ENCODE results near the gene PCSK5.
"Not testable (repeated sequence)": the region's sequence is repeated elsewhere in the genome, so short reads cannot be mapped to it uniquely, and the experiment has no call there.

Gene PCSK5

GRCh38 chr9:76323490-76323889 is 433.0 kb downstream of the PCSK5 start:
- DNase-seq, result no peak

GRCh38 chr9:76324030-76324429 is 433.6 kb downstream of the PCSK5 start:
- DNase-seq, result not testable (repeated sequence)

DNA sequence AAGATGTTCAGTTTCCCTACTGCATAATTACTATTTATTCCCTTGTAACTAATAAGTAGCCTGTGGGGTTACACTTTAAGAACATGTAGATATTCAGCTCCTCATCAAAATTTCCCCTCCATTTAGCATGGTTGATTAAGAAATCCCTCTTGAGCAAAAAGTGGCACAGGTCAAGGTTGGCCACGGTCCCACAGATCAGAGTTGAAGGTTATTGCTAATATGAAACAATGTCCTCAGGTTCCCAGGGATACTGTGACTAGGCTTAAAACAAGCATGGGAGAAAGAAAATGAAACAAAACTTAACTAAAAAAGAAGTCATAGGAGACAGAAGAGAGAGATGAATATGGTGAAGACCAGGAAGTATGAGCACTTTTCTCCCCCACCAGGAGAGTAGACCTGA is 439.6 kb downstream of the PCSK5 start:
- DNase-seq, result no peak

GRCh38 chr9:76333388-76333787 is 442.9 kb downstream of the PCSK5 start:
- no peak for DNase-seq

GRCh38 chr9:76333964-76334363 is 443.5 kb downstream of the PCSK5 start:
- no peak for DNase-seq

DNA sequence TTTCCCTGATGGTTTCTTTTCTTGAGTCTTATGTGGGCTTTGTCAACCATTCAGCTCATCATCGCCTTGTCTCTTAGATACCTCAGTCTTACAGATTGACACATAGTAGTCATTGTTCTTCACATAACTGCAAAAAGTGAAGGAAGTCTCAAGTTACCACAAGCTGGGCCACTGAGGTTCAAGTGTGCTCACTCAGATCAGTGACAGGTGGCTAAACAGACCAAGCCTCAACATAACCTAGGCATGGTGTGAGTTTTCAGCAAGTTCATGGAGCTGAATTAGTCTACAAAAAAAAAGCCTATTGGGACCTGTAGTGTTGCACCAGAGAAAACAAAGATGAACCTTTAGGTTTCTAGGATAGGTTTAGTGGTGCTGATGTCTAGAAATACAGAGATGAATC is 445.6 kb downstream of the PCSK5 start:
- no peak for DNase-seq

DNA sequence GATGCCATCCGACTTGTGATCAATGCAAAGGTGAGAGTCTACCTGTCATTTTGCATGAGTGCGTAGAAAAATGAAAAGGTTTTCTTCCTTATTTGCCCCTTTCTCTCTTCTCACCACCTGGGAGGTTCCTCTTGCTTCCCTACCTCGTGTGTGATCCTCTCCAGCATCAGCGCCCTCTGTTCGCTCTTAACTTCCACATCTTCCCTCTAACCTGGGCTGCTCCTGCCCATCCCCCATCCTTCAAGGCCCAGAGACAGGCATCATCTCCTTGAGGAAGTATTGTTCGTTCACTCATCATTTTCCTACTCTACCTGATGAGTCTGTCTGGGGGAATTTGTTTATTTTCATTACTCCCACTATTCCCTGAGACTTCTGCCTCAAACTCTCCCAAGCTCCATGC is 447.9 kb downstream of the PCSK5 start:
- DNase-seq, result no peak

GRCh38 chr9:76341616-76342015 is 451.1 kb downstream of the PCSK5 start:
- DNase-seq, result no peak

DNA sequence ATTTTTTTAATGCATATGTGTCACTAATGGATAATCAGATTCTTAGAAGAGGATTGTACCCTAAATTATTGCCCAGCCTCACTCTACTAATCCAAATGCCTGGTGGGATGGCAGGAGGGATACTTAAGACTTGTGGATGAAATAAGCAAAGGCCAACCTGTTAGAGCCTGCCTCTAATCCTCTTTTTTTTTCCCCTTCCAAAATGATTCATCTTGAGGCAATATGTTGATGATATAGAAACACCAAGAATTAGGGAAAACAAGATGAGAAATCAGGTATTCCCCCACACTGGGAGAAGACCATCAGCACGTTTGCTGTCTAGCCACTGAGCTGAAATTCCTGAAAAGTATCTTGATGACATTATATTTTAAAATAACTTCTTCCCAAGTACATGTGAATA is 451.7 kb downstream of the PCSK5 start:
- no peak for DNase-seq

DNA sequence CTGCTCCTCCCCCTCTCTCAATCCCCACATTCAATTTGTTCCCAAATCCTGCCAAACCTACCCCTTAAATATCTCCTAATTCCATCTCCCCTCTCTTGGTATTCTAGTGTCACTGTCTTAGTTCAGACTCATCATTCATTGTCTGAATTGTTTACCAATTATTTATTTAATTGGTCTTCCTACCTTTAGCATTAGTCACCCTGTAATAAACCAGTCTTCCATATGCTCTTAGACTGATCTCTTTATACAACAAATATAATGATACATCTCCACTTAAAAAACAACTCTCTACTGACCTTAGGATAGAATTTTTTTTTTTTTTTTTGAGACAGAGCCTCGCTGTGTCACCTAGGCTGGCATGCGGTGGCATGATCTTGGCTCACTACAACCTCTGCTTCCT is 452.4 kb downstream of the PCSK5 start:
- no peak for DNase-seq

DNA sequence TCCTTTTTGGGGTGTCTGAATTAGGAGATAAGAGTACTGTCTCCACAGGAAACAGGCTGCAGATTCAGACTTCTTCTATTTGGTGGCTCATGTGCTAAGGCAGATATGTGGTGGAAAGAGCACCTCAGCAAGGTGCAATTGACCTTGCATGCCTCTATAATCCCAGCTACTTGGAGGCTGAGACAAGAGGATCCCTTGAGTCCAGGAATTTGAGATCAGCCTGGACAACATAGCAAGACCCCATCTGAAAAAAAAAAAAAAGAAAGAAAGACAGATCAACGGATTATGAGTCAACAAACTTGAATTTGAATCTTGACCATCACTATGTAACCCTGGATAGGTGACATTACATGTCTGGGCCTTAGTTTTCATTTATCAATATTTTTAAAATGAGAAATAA is 459.4 kb downstream of the PCSK5 start:
- no peak for DNase-seq

GRCh38 chr9:76351006-76351405 is 460.5 kb downstream of the PCSK5 start:
- DNase-seq, result no peak

- no peak for DNase-seq
Measured at GRCh38 chr9:76352026-76352620, 461.6 kb downstream of the PCSK5 start.

DNA sequence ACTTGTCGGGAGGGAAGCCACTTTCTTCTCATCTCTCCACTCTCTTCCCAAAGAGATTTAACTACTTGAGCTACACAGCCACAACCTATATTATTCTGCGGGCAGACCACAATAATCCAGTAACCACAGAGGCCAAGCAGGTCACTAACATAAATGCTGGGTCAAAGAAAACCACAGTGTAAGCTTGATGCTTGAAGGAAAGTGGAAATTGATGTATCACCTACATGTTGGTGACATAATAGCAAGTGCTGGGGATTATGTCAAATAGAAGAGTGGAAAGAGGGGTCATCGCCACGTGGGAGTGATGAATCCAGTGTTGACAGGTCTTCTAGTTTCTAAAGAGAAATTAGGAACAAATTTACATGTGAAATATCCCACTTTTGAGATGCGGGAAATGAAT is 462.8 kb downstream of the PCSK5 start:
- no peak for DNase-seq

GRCh38 chr9:76354221-76354620 is 463.7 kb downstream of the PCSK5 start:
- DNase-seq, result no peak

DNA sequence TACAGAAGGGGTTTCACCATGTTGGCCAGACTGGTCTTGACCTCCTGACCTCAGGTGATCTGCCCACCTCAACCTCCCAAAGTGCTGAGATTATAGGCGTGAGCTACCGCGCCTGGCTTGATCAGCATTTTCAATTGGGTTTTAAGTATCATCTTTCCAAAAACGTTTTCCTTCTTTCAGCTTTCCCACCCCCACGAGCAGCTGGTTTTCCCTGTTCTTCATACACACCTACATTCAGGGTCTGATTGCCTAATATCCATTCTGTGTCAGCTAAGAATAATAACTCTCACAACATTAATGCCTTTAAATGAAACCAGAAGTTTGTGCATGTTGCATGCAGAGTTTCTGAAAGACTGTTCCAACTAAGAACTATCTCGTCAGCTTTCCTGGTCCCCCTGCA is 465.4 kb downstream of the PCSK5 start:
- no peak for DNase-seq

GRCh38 chr9:76357555-76357954 is 467.1 kb downstream of the PCSK5 start:
- DNase-seq, result no peak

DNA sequence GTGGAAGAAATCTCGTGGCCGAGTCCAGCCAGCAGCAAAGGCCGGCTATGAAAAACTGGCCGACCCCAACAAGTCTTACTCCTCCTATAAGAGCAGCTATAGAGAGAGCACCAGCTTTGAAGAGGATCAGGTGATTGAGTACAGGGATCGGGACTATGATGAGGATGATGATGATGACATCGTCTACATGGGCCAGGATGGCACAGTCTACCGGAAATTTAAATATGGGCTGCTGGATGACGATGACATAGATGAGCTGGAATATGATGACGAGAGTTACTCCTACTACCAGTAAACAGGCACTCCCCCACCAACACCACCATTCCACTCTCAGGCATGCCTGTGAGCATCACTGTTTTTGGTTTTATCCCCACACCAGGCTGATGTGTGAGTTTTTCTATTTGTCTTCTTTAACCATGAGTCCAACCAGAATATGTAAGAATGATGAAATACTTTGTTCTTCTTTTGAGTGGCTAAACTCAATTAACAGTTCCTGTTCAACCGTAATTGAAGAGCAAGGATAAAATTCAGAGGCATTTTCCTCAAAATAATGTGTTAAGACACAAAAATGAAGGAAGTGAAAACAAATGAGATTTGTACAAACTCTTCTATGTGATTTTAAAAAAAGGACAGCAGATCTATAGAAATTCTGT is 468.3 kb downstream of the PCSK5 start:
- DNase-seq, result no peak

- DNase-seq, result no peak
Measured at GRCh38 chr9:76359365-76359764, 468.9 kb downstream of the PCSK5 start.

GRCh38 chr9:76359766-76360165 is 469.3 kb downstream of the PCSK5 start:
- no peak for DNase-seq

DNA sequence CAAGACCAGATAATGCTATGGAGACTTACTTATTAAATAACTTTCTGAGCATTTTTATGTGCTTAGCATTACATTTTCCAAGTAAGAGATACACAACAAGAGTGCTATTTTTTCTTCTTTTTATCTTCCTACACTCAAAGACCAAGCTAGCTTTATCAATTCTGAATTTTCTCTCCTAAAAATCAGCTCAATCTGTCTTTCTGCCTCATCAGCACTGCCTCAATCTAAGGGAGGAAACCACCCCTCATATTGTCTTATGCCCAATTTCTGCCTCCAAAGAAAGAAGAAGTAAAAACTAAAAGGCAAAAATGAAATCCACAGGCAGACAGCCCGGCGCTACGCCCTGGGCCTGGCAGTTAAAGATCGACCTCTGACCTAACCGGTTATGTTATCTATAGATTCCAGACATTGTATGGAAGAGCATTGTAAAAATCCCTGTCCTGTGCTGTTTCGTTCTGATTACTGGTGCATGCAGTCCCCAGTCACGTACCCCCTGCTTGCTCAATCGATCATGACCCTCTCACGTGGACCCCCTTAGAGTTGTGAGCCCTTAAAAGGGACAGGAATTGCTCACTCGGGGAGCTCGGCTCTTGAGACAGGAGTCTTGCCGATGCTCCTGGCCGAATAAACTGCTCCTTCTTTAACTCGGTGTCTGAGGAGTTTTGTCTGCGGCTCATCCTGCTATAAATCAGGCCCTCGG is 472.0 kb downstream of the PCSK5 start:
- DNase-seq, result not testable (repeated sequence)

DNA sequence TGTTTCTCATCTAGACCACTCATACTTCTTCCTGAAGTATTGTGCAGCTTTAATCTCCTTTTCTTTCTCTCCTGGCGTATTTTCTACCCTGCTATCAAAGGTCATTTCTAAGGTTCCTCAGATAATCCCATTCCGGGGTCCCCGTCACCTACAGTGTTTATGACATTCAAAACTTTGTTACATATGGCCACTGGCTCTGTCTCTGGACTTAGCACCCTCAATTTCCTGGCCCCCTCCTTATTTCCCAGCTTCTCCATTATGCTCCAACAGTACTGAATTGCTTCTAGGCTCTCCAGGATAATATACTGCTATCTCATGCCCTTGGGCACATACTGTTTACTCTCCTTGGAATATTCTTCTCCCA is 472.5 kb downstream of the PCSK5 start:
- no peak for DNase-seq

DNA sequence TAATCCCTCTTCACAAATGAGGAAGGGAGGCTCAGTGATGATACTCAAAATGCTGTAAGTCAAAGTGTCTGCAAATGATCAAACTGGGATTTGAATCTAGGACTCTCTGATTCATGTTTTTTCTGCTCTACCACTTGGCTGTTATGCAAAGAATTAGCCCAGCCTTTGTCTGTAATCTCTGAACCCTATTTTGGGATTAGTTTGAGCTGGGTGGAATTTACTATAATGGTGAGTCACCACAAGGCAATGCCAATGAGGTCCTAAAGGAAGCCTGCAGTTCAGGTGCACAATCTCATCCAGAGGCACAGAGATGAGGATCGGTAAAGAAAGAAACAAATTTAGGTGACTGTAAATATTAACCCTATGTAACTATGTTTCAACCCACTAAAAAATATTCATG is 474.6 kb downstream of the PCSK5 start:
- peak; percentile 14 for DNase-seq

- no peak for DNase-seq
Measured at GRCh38 chr9:76366275-76366674, 475.8 kb downstream of the PCSK5 start.

- peak; percentile 77 for DNase-seq
Measured at GRCh38 chr9:76369583-76369982, 479.1 kb downstream of the PCSK5 start.
